GM12878 (cell line): ENCODE data around the gene FGGY.

Experiments
- BHLHE40 ChIP-seq, 2 experiments: fragments of 450-650 bp in 1 of 2; IDR thresholded peaks; 2 replicates each; pipeline ENCODE4 v1.6.1; 2011 to 2017; ENCODE audit warnings: low read depth in 2 of 2, borderline replicate concordance in 1 of 2, improper control_type of control experiment in 1 of 2, low read length in 1 of 2, mild to moderate bottlenecking in 1 of 2
- PML ChIP-seq: IDR thresholded peaks from 2 replicates; pipeline ENCODE4 v1.6.1; 2012; ENCODE audit warnings: low read length, inconsistent platforms
- POLR2AphosphoS5 ChIP-seq: IDR thresholded peaks from 2 replicates; pipeline ENCODE4 v1.6.1; 2011; ENCODE audit warnings: mild to moderate bottlenecking, low read length, inconsistent platforms

DNA sequence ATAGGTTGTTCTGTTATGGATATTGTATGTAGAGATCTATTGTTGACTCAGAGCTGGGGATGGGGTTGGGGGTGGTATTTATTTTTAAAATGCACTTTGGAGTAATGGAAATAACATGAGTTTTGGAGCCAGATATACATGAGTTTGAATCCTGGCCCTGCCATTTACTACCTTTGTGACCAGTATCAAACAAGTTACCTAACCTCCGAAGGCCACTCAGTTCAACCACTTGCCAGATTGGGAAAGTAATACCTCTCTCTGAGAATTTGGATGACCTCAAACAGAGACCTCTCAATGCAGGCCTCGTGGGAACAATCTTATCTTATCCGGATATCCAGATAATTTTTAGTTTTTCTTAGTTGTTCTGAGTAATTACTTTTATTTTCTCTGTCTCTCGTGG, 181.0 kb downstream of the FGGY start:
- TF ChIP-seq POLR2AphosphoS5, result no peak
- no peak for TF ChIP-seq PML
- TF ChIP-seq BHLHE40 (IDR thresholded peaks at IDR 0.05; ENCODE audit: borderline replicate concordance in 1 of 2, low read depth in 2 of 2, low read length in 1 of 2), result no peak
